Measurements from ENCODE around the gene EIF2D. TPM values are rescaled to one million over a fixed set of nuclear protein-coding genes. Genes with fewer than 3 reads are reported as not detected.

Gene EIF2D
- total and polyA plus RNA-seq, 9 of the 15 experiments (the other 6 are each of a cell fraction or from before 2014, with no cell fraction given): 81.1 to 138 (median 93.9) TPM

DNA sequence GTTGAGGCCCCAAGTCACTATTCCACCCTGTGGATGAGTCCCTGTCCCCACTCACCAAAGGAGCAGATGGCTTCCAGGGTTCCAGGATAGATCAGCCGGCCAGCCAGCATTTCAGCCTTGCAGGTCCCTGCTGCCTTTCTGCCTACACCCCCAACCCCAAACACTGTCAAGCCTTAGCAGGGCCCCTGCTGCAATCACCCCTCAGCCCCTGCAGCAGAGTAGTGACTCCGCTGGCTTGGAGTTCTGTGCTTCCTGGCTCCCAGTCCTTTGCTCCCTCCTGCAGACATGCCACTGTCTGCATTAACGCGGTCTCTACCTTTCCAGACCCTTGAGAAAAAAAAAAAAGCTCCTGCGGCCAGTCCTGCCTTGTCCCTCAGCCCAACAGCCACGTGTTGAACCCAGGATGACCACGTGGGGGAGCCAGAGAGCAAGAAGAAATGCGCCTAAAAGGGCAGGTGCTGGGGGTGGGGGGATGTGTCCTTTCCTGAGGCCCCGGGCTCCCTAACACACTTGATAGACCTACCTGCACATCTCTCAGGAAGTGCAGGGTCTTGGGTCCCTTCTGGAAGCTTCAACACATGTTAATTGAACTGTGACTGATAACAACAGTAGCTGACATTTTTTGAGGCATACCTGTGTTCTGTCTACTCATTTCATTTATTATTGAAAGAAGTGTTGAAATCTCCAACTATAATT is 67.6 kb downstream of the EIF2D start (continued):
- TF ChIP-seq, protein P1, sequence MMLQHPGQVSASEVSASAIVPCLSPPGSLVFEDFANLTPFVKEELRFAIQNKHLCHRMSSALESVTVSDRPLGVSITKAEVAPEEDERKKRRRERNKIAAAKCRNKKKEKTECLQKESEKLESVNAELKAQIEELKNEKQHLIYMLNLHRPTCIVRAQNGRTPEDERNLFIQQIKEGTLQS (IDR thresholded peaks at IDR 0.05): no peak
- TF ChIP-seq, protein P1 (CRISPR knock-in tag; conservative IDR thresholded peaks at IDR 0.05): no peak
- TF ChIP-seq, protein P2, sequence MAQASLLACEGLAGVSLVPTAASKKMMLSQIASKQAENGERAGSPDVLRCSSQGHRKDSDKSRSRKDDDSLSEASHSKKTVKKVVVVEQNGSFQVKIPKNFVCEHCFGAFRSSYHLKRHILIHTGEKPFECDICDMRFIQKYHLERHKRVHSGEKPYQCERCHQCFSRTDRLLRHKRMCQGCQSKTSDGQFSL (CRISPR knock-in tag; IDR thresholded peaks at IDR 0.05): peak; percentile 74
- TF ChIP-seq, protein P2 (tag; IDR thresholded peaks at IDR 0.05): peak in 1 of 2 experiments; percentile 59; a peak in 1 of 4 replicates
- TF ChIP-seq ZNF224 (CRISPR knock-in tag; IDR thresholded peaks at IDR 0.05) (no peak), ARNT (IDR thresholded peaks at IDR 0.05) (no peak), PRMT5 (CRISPR knock-in tag; IDR thresholded peaks at IDR 0.05) (no peak), NR1H2 (CRISPR knock-in tag; IDR thresholded peaks at IDR 0.05) (no peak), ZNF184 (CRISPR knock-in tag; IDR thresholded peaks at IDR 0.05) (no peak), RBM22 (IDR thresholded peaks at IDR 0.05; ENCODE audit: low read depth, low read length, poor library complexity, severe bottlenecking) (no peak), ZKSCAN1 (IDR thresholded peaks at IDR 0.05; ENCODE audit: low read depth, low read length) (peak; percentile 48; the same call in 1 of the 2 replicates), ZNF282 (CRISPR knock-in tag; IDR thresholded peaks at IDR 0.05) (no peak)
- TF ChIP-seq, protein P3, sequence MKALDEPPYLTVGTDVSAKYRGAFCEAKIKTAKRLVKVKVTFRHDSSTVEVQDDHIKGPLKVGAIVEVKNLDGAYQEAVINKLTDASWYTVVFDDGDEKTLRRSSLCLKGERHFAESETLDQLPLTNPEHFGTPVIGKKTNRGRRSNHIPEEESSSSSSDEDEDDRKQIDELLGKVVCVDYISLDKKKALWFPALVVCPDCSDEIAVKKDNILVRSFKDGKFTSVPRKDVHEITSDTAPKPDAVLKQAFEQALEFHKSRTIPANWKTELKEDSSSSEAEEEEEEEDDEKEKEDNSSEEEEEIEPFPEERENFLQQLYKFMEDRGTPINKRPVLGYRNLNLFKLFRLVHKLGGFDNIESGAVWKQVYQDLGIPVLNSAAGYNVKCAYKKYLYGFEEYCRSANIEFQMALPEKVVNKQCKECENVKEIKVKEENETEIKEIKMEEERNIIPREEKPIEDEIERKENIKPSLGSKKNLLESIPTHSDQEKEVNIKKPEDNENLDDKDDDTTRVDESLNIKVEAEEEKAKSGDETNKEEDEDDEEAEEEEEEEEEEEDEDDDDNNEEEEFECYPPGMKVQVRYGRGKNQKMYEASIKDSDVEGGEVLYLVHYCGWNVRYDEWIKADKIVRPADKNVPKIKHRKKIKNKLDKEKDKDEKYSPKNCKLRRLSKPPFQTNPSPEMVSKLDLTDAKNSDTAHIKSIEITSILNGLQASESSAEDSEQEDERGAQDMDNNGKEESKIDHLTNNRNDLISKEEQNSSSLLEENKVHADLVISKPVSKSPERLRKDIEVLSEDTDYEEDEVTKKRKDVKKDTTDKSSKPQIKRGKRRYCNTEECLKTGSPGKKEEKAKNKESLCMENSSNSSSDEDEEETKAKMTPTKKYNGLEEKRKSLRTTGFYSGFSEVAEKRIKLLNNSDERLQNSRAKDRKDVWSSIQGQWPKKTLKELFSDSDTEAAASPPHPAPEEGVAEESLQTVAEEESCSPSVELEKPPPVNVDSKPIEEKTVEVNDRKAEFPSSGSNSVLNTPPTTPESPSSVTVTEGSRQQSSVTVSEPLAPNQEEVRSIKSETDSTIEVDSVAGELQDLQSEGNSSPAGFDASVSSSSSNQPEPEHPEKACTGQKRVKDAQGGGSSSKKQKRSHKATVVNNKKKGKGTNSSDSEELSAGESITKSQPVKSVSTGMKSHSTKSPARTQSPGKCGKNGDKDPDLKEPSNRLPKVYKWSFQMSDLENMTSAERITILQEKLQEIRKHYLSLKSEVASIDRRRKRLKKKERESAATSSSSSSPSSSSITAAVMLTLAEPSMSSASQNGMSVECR (CRISPR knock-in tag; IDR thresholded peaks at IDR 0.05): no peak
- TF ChIP-seq, protein P4, sequence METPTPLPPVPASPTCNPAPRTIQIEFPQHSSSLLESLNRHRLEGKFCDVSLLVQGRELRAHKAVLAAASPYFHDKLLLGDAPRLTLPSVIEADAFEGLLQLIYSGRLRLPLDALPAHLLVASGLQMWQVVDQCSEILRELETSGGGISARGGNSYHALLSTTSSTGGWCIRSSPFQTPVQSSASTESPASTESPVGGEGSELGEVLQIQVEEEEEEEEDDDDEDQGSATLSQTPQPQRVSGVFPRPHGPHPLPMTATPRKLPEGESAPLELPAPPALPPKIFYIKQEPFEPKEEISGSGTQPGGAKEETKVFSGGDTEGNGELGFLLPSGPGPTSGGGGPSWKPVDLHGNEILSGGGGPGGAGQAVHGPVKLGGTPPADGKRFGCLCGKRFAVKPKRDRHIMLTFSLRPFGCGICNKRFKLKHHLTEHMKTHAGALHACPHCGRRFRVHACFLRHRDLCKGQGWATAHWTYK (CRISPR knock-in tag; IDR thresholded peaks at IDR 0.05): 0 out of 2 replicates have a peak, but pooled peaks have one; percentile 39
- TF ChIP-seq, protein P5, sequence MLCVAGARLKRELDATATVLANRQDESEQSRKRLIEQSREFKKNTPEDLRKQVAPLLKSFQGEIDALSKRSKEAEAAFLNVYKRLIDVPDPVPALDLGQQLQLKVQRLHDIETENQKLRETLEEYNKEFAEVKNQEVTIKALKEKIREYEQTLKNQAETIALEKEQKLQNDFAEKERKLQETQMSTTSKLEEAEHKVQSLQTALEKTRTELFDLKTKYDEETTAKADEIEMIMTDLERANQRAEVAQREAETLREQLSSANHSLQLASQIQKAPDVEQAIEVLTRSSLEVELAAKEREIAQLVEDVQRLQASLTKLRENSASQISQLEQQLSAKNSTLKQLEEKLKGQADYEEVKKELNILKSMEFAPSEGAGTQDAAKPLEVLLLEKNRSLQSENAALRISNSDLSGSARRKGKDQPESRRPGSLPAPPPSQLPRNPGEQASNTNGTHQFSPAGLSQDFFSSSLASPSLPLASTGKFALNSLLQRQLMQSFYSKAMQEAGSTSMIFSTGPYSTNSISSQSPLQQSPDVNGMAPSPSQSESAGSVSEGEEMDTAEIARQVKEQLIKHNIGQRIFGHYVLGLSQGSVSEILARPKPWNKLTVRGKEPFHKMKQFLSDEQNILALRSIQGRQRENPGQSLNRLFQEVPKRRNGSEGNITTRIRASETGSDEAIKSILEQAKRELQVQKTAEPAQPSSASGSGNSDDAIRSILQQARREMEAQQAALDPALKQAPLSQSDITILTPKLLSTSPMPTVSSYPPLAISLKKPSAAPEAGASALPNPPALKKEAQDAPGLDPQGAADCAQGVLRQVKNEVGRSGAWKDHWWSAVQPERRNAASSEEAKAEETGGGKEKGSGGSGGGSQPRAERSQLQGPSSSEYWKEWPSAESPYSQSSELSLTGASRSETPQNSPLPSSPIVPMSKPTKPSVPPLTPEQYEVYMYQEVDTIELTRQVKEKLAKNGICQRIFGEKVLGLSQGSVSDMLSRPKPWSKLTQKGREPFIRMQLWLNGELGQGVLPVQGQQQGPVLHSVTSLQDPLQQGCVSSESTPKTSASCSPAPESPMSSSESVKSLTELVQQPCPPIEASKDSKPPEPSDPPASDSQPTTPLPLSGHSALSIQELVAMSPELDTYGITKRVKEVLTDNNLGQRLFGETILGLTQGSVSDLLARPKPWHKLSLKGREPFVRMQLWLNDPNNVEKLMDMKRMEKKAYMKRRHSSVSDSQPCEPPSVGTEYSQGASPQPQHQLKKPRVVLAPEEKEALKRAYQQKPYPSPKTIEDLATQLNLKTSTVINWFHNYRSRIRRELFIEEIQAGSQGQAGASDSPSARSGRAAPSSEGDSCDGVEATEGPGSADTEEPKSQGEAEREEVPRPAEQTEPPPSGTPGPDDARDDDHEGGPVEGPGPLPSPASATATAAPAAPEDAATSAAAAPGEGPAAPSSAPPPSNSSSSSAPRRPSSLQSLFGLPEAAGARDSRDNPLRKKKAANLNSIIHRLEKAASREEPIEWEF (CRISPR knock-in tag; IDR thresholded peaks at IDR 0.05): no peak
